GM18499 (cell line): Measurements from ENCODE around the gene ZSCAN21.

Source experiments
- ATAC-seq: cut with Tn5 transposase; IDR thresholded peaks from one replicate; pipeline ENCODE4 v1.9.1; 2021; ENCODE audit warnings: moderate number of reproducible peaks; ENCODE audit not compliant: insufficient read depth, unreplicated experiment

The ZSCAN21 gene

DNA sequence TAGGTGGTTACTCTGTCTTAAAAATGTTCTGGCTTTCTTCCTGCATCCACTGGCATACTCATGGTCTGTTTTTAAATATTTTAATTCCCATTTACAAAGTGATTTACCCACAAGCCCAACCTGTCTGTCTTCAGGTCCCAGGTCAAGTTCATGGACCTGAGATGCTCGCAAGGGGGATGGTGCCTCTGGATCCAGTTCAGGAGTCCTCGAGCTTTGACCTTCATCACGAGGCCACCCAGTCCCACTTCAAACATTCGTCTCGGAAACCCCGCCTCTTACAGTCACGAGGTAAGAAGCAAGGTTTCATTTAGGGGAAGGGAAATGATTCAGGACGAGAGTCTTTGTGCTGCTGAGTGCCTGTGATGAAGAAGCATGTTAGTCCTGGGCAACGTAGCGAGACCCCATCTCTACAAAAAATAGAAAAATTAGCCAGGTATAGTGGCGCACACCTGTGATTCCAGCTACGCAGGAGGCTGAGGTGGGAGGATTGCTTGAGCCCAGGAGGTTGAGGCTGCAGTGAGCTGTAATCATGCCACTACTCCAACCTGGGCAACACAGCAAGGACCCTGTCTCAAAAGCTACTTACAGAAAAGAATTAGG, 25.5 kb upstream of the ZSCAN21 start:
- ATAC-seq = no peak

DNA sequence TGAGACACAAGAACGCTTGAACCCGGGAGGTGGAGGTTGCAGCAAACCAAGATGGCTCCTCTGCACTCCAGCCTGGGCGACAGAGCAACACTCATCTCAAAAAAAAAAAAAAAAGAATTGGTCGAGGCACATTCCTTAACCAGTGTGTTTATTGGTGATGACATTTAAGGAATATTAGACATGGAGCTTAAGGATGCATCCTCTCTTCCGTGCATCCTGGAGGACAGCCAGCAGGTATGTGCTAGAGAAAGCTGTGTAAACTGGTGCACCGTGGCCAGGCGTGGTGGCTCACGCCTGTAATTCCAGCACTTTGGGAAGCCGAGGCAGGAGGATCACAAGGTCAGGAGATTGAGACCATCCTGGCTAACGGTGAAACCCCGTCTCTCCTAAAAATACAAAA, 22.4 kb upstream of the ZSCAN21 start:
- ATAC-seq = no peak

DNA sequence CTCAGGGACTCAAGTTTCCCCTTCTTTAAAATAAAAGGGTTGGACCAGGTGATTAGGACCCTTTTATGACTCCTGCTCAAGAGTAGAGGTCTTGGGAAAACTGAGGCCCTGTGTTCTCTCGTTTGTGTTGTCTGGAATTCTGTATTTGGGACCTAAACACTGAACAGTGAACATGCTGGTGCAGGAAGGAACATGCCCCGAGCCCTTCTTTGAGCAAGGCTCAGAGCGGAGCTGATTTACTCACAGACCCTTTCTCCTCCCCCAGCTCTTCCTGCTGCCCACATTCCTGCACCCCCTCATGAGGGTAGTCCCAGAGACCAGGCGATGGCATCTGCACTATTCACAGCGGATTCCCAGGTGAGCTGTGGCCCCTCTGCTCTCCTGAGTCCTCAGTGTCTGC, 20.0 kb upstream of the ZSCAN21 start:
- ATAC-seq = no peak

DNA sequence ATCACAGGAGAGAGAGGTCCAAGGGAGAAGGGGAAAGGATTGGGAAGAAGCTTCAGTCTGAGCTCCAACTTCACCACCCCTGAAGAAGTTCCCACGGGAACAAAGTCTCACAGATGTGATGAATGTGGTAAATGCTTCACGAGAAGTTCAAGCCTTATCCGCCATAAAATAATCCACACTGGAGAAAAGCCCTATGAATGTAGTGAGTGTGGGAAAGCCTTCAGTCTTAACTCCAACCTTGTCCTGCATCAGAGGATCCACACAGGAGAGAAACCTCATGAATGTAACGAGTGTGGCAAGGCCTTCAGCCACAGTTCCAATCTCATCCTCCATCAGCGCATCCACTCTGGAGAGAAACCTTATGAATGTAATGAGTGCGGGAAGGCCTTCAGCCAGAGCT, 16.0 kb upstream of the ZSCAN21 start:
- ATAC-seq = no peak

DNA sequence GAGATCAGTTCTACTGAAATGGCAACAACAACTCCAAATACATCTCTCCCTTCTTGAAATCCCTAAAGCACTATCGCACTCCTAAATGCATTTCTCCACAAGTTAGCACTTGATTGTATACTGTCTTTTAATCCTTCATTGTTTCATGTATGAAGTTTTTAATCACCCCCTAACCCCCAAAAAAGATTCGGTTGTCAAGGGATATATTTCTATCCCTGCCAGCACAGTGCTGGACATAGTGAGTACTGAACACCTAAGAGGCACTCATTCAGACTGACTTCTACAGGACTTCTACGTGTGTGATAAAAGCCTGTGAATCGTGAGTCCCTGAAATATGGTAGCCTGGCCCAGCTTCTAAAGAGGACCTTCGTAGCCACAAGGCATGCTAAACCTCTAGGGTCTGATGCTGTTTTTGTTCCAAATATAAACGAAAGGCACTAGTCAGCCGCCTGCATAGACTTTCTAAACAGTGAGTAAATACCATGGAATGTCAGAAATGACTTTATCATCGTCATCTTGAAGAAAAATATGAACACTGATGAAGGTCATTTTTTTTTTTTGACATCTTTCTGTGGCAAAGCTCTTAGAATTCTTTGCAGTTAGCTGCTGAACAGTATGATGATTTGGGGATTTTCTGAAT, 14.6 kb upstream of the ZSCAN21 start:
- no peak for ATAC-seq

DNA sequence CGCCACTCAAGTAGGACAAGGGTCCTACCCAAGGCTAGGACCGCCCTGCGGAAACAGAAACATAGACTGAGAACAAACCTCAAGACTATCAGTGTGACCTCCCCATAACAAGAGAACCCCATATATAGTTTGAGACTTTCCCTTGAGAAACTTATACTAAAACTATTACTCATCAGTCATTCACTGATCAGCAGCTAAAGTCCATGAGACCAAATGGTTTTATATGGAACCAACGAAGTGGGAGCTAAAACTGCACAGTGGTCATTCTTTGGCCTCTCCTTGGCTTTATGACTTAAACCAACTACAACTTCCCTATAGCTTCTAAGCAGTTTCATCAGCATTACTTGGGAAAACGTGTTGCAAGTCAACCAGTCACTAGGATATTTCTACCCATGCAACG, 13.7 kb upstream of the ZSCAN21 start:
- ATAC-seq = no peak

DNA sequence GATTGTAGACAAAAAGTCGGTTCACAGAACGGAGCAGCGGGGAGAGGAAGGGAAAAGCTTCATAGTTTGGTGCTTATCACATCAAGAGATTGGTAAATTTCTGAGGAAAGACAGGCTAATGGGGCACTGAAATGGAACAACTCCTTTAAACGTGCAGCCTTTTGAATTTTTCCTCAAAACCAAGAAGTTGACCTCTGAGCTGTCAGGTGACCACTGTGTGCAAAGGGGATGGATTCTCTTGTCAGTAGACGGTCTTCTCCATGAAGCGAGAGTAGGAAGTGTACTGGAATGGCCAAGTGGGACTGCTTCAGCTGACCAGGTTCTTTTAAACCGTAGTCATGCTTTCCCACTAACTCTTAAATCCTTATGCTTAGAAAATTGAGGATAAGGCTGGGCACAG, 11.2 kb upstream of the ZSCAN21 start:
- ATAC-seq = no peak

DNA sequence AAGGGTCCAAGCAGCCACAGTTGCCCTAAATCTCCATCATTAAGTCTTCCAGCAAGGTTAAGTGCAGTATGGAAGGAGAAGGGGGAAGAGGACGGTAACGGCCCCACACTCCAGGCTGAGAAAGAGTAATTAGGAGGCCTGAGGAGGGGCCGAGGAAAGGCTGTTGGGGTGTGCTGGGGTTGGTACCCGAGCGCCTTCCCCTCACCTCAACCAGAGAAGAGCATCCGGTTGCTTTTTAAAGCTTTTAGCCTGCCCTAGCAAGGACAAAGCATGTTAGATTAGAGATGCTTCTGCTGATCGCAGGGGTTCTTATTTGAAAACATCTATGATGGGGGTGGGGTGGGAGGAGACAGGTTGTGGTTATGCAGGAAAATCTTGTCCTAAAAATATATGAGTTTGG, 9.0 kb upstream of the ZSCAN21 start:
- ATAC-seq = no peak

DNA sequence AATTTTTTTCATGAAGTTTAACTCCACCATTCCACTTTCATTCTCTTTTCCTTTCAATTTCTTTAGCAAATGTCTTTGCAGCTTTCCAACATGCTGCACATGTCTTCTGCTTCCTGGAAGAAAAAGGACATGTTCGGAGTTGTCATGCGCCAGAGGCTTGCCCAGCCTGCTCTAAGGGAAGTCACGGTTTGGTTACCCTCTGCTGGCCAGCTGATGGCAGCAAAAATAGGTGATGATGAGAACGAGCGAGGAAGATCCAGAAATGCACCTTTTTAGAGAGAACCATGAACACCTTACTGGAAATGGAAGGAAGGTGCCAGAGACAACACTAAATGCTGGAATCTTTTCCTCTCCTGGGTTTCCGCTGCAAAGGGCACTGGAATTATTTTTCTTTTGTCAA, 4.9 kb upstream of the ZSCAN21 start:
- no peak for ATAC-seq

DNA sequence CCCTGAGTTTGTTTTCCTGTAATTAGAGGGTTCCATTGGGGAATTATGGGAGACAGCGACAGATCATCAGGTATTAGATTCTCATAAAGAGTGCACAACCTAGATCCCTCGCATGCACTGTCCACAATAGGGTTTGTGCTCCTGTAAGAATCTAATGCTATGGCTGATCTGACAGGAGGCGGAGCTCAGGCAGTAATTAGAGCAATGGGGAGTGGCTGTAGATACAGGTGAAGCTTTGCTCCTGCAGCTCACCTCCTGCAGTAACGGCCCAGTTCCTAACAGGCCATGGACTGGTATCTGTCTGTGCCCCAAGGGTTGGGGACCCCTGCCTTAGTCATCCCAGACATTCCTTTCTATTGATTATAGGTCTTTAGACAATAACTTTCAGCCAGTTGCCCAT, 894 bp upstream of the ZSCAN21 start:
- ATAC-seq = no peak

DNA sequence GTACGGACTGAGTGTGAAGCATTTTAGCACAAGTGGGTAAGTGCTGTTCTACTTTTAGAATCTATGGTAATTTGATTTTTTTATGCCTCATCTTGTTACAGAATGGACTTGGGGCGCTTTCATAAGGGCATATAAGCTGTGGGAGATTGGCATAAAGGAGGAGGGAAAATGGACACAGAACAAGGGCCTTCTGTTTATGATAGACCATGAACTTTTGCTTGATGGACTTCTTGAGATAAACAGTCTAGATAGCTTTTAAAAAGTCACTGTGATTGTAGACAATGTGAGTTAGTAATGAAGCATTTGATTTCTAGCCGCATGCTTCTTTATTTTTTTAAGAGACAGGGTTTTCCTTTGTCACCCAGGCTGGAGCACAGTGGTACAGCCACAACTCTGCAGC, 2.0 kb downstream of the ZSCAN21 start:
- no peak for ATAC-seq

DNA sequence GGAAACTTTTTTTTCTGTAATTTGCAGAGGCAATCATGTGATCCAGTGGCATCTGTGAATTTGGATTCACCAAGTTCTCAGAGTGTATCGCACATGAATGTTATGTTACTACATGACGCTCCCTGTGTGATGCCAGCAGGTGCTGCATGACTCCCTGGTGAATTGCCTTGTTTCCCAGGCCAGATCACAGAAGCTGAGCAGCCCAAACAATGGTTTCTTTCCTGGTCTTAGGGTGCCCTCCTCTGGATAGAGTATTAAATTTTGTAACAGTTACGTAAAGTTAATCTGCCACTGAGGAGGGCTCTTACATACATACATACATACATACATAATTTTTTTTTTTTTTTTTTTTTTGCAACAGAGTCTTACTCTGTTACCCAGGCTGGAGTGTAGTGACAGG, 3.6 kb downstream of the ZSCAN21 start:
- ATAC-seq = no peak

DNA sequence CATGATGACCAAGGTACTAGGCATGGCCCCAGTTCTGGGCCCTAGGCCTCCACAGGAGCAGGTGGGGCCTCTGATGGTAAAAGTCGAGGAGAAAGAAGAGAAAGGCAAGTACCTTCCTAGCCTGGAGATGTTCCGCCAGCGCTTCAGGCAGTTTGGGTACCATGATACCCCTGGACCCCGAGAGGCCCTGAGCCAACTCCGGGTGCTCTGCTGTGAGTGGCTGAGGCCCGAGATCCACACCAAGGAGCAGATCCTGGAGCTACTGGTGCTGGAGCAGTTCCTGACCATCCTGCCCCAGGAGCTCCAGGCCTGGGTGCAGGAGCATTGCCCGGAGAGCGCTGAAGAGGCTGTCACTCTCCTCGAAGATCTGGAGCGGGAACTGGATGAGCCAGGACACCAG, 7.4 kb downstream of the ZSCAN21 start:
- ATAC-seq = no peak

DNA sequence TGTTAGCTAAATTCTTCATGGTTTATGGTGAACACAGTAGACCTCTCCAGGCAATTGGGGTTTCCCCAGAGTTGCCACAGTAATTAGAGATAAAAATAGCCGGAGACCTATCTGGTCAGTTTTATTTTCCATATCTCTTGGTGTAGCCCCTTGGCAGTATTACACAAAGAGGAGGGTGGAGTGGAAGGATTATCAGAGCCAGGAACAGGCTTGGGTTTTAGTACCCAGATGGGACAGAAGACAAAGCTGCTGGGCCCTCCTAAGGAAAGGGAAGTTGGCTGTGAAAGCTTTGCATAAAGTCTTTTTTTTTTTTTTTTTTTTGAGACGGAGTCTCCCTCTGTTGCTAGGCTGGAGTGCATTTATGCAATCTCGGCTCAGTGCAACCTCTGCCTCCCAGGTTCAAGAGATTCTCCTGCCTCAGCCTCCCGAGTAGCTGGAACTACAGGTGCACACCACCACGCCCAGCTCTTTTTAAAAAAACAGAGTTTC, 9.7 kb downstream of the ZSCAN21 start:
- ATAC-seq = no peak

DNA sequence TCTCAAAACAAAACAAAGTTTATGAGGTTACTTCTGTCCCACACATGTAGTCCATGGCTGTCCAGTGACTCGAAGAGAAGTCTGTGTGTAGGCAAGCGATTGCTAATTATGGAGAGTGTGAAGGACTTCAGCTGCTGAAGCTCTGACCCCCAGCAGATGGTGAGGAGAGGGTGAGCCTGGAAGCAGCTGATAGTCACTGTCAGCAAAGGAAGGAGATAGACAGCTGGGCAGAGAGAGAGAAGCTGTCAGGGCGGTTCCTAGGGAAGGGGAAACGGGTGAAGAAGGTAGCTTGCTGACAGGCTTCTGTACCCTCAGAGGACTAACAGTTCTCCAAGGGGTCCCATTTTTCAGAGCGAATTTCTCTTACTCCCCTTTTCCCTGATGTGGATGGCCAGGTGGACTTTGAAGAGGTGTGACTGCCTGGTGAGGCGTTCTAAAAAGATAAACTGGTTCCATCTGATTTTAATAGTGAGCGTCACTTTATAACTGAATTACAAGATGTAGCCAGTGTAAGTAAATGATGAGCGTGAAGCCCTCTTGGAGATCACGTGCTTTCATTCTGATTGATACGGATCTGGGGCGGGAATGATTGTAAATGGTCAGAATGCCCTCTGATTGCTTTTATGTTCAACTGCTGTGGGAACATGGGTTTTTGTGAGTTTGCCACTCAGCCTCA, 12.1 kb downstream of the ZSCAN21 start:
- ATAC-seq = no peak

DNA sequence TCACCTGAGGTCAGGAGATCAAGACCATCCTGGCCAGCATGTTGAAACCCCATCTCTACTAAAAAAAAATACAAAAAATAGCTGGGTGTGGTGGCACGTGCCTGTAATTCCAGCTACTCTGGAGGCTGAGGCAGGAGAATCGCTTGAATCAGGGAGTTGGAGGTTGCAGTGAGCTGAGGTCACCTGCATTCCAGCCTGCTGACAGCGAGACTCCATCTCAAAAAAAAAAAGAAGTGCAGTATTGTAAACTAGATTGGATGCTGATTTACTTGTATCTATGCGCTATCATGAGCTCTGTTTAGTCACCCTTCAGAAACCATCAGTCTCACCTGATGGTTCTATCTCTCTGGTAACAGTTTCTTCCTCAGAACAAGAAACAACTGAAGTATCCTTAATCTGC, 13.8 kb downstream of the ZSCAN21 start:
- ATAC-seq = no peak

DNA sequence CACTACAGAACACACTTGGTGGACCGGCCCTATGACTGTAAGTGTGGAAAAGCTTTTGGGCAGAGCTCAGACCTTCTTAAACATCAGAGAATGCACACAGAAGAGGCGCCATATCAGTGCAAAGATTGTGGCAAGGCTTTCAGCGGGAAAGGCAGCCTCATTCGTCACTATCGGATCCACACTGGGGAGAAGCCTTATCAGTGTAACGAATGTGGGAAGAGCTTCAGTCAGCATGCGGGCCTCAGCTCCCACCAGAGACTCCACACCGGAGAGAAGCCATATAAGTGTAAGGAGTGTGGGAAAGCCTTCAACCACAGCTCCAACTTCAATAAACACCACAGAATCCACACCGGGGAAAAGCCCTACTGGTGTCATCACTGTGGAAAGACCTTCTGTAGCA, 14.6 kb downstream of the ZSCAN21 start:
- no peak for ATAC-seq

DNA sequence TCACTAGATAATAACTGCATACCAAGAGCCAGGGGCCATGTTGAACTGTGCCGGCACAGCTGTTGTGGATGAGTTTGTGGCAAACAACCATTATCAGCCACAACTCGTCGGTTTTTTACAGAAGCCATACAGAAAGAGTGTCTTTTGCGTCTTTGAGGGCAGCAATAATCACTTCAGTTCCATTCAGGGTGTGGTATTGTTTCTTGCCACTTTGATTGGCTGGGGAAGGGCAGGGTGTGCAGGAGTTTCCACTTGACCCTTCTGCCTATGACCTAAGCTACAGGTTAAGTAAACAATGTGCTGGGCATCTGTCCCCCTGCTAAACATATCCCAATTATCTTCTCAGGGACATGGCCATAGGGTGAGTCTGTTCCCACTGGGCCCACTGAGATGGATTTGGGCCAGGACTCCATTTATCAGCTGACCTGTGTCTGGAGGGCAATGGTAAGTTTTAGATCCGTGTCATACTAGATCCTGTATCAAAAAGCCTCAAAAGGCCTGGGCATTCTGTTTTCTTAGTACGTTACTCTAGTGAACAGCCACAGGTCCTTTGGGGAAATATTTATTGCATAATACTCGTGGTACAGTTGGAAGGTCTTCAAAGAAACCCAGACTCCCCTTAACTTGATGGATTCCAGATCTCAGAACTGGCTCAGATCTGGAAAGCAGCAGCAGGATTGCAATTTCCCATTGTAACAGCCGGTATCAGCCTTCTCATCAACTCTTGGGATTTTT, 16.0 kb downstream of the ZSCAN21 start:
- ATAC-seq = no peak

DNA sequence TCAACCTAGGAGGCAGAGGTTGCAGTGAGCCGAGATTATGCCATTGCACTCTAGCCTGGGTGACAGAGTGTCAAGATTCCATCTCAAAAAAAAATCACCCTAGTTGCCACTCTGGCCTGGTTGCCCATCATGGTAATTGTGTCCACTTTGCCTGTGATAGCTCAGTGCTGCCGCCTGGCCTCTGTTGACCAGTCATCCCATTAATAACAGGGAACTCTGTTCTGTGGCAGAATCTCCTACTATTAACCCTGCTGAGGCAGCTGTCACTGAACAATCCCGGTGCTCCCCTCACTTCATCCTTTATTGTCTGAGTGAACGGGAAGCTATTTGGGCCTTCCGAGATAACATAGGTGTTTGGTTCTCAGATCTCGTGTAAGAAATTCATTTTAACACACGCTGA, 17.4 kb downstream of the ZSCAN21 start:
- ATAC-seq = no peak

DNA sequence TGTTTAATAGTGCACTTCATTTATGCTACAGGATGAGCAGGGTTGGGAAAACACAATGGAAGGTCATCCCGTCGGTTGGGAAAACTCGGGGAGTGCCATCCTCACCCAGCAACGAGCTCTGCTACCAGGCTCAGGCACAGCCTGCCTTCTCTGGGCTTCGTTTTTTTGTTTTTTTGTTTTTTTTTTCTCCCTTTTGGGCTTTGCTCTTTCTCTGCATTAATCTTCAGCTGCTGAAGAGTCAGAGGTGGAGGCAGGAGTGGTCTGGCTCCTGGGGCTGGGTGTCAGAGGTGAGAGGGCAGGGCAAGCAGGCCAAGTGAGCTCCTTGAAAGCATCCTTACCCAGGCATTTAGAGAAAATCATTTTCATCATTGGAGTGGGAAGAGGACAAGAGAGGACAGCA, 20.4 kb downstream of the ZSCAN21 start:
- ATAC-seq = no peak

DNA sequence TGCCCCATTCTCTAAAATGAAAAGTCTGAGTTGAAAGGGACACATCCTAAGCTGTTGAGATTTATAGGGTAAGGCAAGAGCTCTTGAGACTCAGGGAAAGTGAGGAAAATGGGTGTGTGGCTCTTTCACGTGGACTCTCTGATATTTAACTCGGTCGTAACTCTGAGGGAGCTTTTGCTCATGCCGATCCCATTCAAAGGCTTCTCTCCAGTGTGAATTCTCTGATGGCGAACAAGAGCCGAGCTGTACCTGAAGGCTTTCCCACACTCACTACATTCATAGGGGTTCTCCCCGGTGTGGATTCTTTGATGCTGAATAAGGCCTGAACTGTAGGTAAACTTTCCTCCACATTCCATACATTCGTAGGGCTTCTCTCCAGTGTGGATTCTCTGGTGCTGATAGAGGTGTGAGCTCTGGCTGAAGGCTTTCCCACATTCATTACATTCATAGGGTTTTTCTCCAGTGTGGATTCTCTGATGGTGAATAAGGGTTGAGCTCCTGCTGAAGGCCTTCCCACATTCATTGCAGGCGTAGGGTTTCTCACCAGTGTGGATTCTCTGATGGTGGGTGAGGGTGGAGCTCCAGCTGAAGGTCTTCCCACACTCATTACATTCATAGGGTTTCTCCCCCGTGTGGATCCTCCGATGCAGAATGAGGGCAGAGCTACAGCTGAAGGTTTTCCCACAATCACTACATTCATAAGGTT, 21.6 kb downstream of the ZSCAN21 start:
- no peak for ATAC-seq
